HepG2 (cell line): Measurements from ENCODE around the gene CELSR2. TPM values are rescaled to one million over a fixed set of nuclear protein-coding genes. Genes with fewer than 3 reads are reported as not detected.

Source experiments
- ATAC-seq: fragments of 200-7000 bp; cut with Tn5 transposase; 3 replicates; pipeline ENCODE4 v1.9.1; 2020; ENCODE audit warnings: mild to moderate bottlenecking, moderate library complexity
- BruUV-seq: library from RNA; stranded (reverse); fragments of 400-500 nt; replicated peaks from 2 replicates; lab custom pipeline; 2021; lab: Mats Ljungman, UMichigan
- CTCF ChIA-PET: fragments of 300-600 bp; formaldehyde crosslinking; extraction: SDS; loops from one replicate; lab custom pipeline; 2021; ENCODE audit warnings: low total read pairs, inconsistent platforms, low intra/inter-chr PET ratio; lab: Yijun Ruan, JAX
- POLR2A ChIA-PET: fragments of 350-600 bp; sonication (Branson Sonifier 250); formaldehyde crosslinking; loops from one replicate; lab custom pipeline; 2020; ENCODE audit warnings: antibody characterized with exemption, inconsistent platforms; lab: Yijun Ruan, JAX
- DNase-seq: peaks from one replicate; pipeline ENCODE4 v3.0.0-alpha.2; 2015; ENCODE audit warnings: low spot score
- FAIRE-seq: peaks from 3 replicates; lab custom pipeline; 2011; peaks lifted over from hg19 to GRCh38; lab: Jason Lieb, UNC
- H2AFZ ChIP-seq: one replicate; pipeline ENCODE4 v1.6.1; 2011; ENCODE audit warnings: low read length, inconsistent platforms
- H3K27ac ChIP-seq: fragments of 300-600 bp; 3 replicates; pipeline ENCODE4 v1.8.0; 2011; ENCODE audit warnings: mixed run types, mild to moderate bottlenecking, mixed read lengths, low read length, inconsistent platforms; ENCODE audit not compliant: insufficient read depth; ENCODE audit errors: extremely low read length
- H3K27me3 ChIP-seq, 2 experiments: fragments of 200-600 bp in 1 of 2; 2 replicates in 1 of 2; 3 replicates in 1 of 2; pipeline versions ENCODE4 v1.6.0 to v1.8.0; 2011; ENCODE audit warnings: low read length in 2 of 2, mild to moderate bottlenecking in 2 of 2, moderate library complexity in 2 of 2, inconsistent platforms in 1 of 2; ENCODE audit not compliant: insufficient read depth in 2 of 2, control insufficient read depth in 1 of 2
- H3K36me3 ChIP-seq, 2 experiments: fragments of 200-600 bp in 1 of 2; replicated peaks in 1 of 2; 2 replicates in 1 of 2; 3 replicates in 1 of 2; pipeline versions ENCODE4 v1.5.1 to v1.8.0; 2011; ENCODE audit warnings: low read length in 2 of 2, inconsistent platforms in 1 of 2; ENCODE audit not compliant: insufficient read depth in 2 of 2, control insufficient read depth in 1 of 2
- H3K4me1 ChIP-seq: 2 replicates; pipeline ENCODE4 v1.5.1; 2012; ENCODE audit warnings: low read length, inconsistent platforms; ENCODE audit not compliant: insufficient read depth
- H3K4me2 ChIP-seq: 2 replicates; pipeline ENCODE4 v1.6.0; 2011; ENCODE audit warnings: low read depth, low read length, inconsistent platforms
- H3K4me3 ChIP-seq, 3 experiments: fragments of 200-600 bp in 1 of 3; sonication (generic), shearing (Covaris generic) in 1 of 3; replicated peaks in 1 of 3; 2 replicates each; pipeline ENCODE4 v1.5.1; 2011 to 2016; ENCODE audit warnings: low read length in 3 of 3, inconsistent platforms in 2 of 3, low read depth in 2 of 3, mild to moderate bottlenecking in 2 of 3, control low read depth in 1 of 3, mixed read lengths in 1 of 3; ENCODE audit not compliant: insufficient read depth in 1 of 3
- H3K79me2 ChIP-seq: one replicate; pipeline ENCODE4 v1.6.1; 2011; ENCODE audit warnings: low read length, inconsistent platforms; ENCODE audit not compliant: insufficient read depth
- H3K9ac ChIP-seq: 2 replicates; pipeline ENCODE4 v1.6.0; 2011; ENCODE audit warnings: mild to moderate bottlenecking, low read depth, low read length, inconsistent platforms; ENCODE audit not compliant: insufficient read depth
- H3K9me3 ChIP-seq: 2 replicates; pipeline ENCODE4 v1.5.1; 2012; ENCODE audit warnings: mild to moderate bottlenecking, low read length
- H4K20me1 ChIP-seq: 2 replicates; pipeline ENCODE4 v1.6.0; 2011; ENCODE audit warnings: inconsistent platforms, mild to moderate bottlenecking, low read length, moderate library complexity; ENCODE audit not compliant: insufficient read depth
- DNMT1 ChIP-seq: sonication (generic); formaldehyde crosslinking; IDR thresholded peaks from 2 replicates; pipeline ENCODE4 v1.5.1; 2020; ENCODE audit warnings: mild to moderate bottlenecking, missing genetic modification reagents
- ETV6 ChIP-seq: sonication (generic); formaldehyde crosslinking; conservative IDR thresholded peaks from 2 replicates; pipeline ENCODE4 v1.4.0; 2020; ENCODE audit warnings: missing genetic modification reagents
- HNF1B ChIP-seq: sonication (generic); formaldehyde crosslinking; IDR thresholded peaks from 2 replicates; pipeline ENCODE4 v1.5.1; 2020; ENCODE audit warnings: mild to moderate bottlenecking, moderate library complexity, missing genetic modification reagents
- MAF1 ChIP-seq: sonication (generic); formaldehyde crosslinking; IDR thresholded peaks from 2 replicates; pipeline ENCODE4 v1.5.0; 2020; ENCODE audit warnings: missing genetic modification reagents, borderline replicate concordance
- MTA3 ChIP-seq: sonication (generic); formaldehyde crosslinking; IDR thresholded peaks from 2 replicates; pipeline ENCODE4 v1.4.0; 2020; ENCODE audit warnings: missing genetic modification reagents
- NAIF1 ChIP-seq: sonication (generic); formaldehyde crosslinking; IDR thresholded peaks from 2 replicates; pipeline ENCODE4 v1.5.0; 2020; ENCODE audit warnings: mild to moderate bottlenecking, missing genetic modification reagents, borderline replicate concordance
- NFRKB ChIP-seq: fragments of 450-650 bp; IDR thresholded peaks from 2 replicates; pipeline ENCODE4 v1.6.1; 2017
- PCBP2 ChIP-seq: fragments of 200-400 bp; formaldehyde crosslinking; optimal IDR thresholded peaks from 2 replicates; pipeline ENCODE3; 2018; ENCODE audit warnings: low read length, low read depth; ENCODE audit not compliant: poor library complexity, severe bottlenecking
- TGIF2 ChIP-seq: IDR thresholded peaks from 2 replicates; pipeline ENCODE4 v1.6.1; 2016; ENCODE audit warnings: control low read depth, missing compliant biosample characterization
- ZBTB49 ChIP-seq: sonication (generic); formaldehyde crosslinking; IDR thresholded peaks from 2 replicates; pipeline ENCODE4 v1.4.0; 2020; ENCODE audit warnings: missing genetic modification reagents, borderline replicate concordance
- ZNF10 ChIP-seq: sonication (generic); formaldehyde crosslinking; IDR thresholded peaks from 2 replicates; pipeline ENCODE4 v1.4.0; 2020; ENCODE audit warnings: mild to moderate bottlenecking, low read depth, missing genetic modification reagents, borderline replicate concordance
- ZNF207 ChIP-seq: fragments of 450-650 bp; IDR thresholded peaks from 2 replicates; pipeline ENCODE4 v1.6.1; 2016; ENCODE audit warnings: antibody characterized with exemption, borderline replicate concordance
- ZNF263 ChIP-seq: sonication (generic); formaldehyde crosslinking; IDR thresholded peaks from 2 replicates; pipeline ENCODE4 v1.4.0; 2020; ENCODE audit warnings: missing genetic modification reagents
- ZNF264 ChIP-seq: sonication (generic); formaldehyde crosslinking; IDR thresholded peaks from 2 replicates; pipeline ENCODE4 v1.4.0; 2020; ENCODE audit warnings: missing genetic modification reagents
- ZNF513 ChIP-seq: sonication (generic); formaldehyde crosslinking; conservative IDR thresholded peaks from 2 replicates; pipeline ENCODE4 v1.5.0; 2020; ENCODE audit warnings: missing genetic modification reagents
- ZNF790 ChIP-seq: sonication (generic); formaldehyde crosslinking; IDR thresholded peaks from 2 replicates; pipeline ENCODE4 v1.8.0; 2022; ENCODE audit warnings: missing genetic modification reagents, mild to moderate bottlenecking, borderline replicate concordance
- WGBS: methylation state at CpG from one replicate; pipeline ENCODE4 v1.1.6; 2017; ENCODE audit warnings: low lambda C conversion rate; 5-methylcytosine and 5-hydroxymethylcytosine counted together
- in situ Hi-C: cut with HindIII; loops from 2 replicates; pipeline ENCODE4 v1.10.0; 2017; ENCODE audit warnings: low pct_unique_long_range_greater_than_20kb; ENCODE audit not compliant: extremely low pct_ligation_motif_present
- intact Hi-C: fragments of 100-400 bp; cut with micrococcal nuclease; formaldehyde crosslinking; loops from one replicate; pipeline ENCODE4 v1.10.0; 2022; ENCODE audit not compliant: unreplicated experiment
- polyA plus RNA-seq, 8 experiments: library from polyadenylated mRNA; depleted of rRNA in 3 of 8; stranded (reverse) in 7 of 8; unstranded in 1 of 8; fragments of >200 nt; fragmentation: Illumina TruSeq in 4 of 8; extraction: Trizol in 4 of 8; gene quantifications; 2 replicates each; pipeline versions ENCODE4 v1.2.1 to v1.2.3, GENCODE V29; 2011 to 2016; ENCODE audit warnings: low read depth in 4 of 8, missing spikeins in 1 of 8, mixed read lengths in 1 of 8; ENCODE audit not compliant: insufficient read depth in 1 of 8
- total RNA-seq, 5 experiments: library from RNA; depleted of rRNA; stranded (reverse); fragments of >200 nt; fragmentation: Illumina TruSeq; extraction: Trizol; gene quantifications; 2 replicates each; pipeline ENCODE4 v1.2.3, GENCODE V29; 2016; ENCODE audit warnings: low read depth in 1 of 5

Gene CELSR2
- total and polyA plus RNA-seq, 2 of the 13 experiments (the other 11 are each of a cell fraction or from before 2014, with no cell fraction given), result 4.0 to 6.6 TPM

GRCh38 chr1:109213345-109213823 is 36.0 kb upstream of the CELSR2 start (continued):
- TF ChIP-seq HNF1B (CRISPR knock-in tag), result no peak
- TF ChIP-seq ZBTB49 (CRISPR knock-in tag), result no peak
- no peak for TF ChIP-seq MTA3
- no peak; the same call in 1 of the 2 replicates for TF ChIP-seq ZNF264 (CRISPR knock-in tag)
- TF ChIP-seq PCBP2, result no peak

GRCh38 chr1:109213824-109214693 is 35.3 kb upstream of the CELSR2 start, which contains the start of gene SARS1:
Gene SARS1 (plus strand): TSS chr1:109213918. CDS start chr1:109213993, 75 bp downstream.
- Histone ChIP-seq H3K79me2 (peaks cover 44% of the 10 kb centered on the region), H3K27ac (peak within 1 kb of the TSS; percentile 72), H3K4me2 (peak within 1 kb of the TSS; percentile 96), H3K4me1 (peaks cover 46% of the 10 kb centered on the region), H4K20me1 (peaks cover 6% of the 10 kb centered on the region; the same call in 1 of the 2 replicates), H2AFZ (peak within 1 kb of the TSS; percentile 80), H3K9ac (peak within 1 kb of the TSS; percentile 91), H3K27me3 (peaks cover 0 to 2% of the 10 kb centered on the region in 2 experiments; a peak in 1 of 5 replicates), H3K4me3 (peak within 1 kb of the TSS; percentile 71 to 100 (median 74)), H3K9me3 (no peaks in the 10 kb centered on the region), H3K36me3 (peaks cover 0 to 12% of the 10 kb centered on the region in 2 experiments; a peak in 1 of 5 replicates)
- ATAC-seq (peak; percentile 92), DNase-seq (peak; percentile 76), FAIRE-seq (no peak)
- POLR2A ChIA-PET, result interaction anchor here (0.5 to 2.8 kb wide), 28 partner anchors 9 to 334 kb away, joined by 3 to 27 read pairs (median 4); partner anchors contain the start of genes ATXN7L2, GNAI3, PSMA5 and PSRC1
- CTCF ChIA-PET, result no interaction called here
- under 1% methylated on average over 41 of the region's 64 CpGs for WGBS
- in situ Hi-C loops (no loop called here), intact Hi-C loops (no loop called here)
- BruUV-seq, result TSS peak; percentile 97
- TF ChIP-seq ZNF513 (CRISPR knock-in tag), result no peak
- peak; percentile 95 for TF ChIP-seq TGIF2
- TF ChIP-seq ETV6 (CRISPR knock-in tag), result no peak
- TF ChIP-seq ZNF10 (CRISPR knock-in tag), result no peak
- TF ChIP-seq ZNF263 (CRISPR knock-in tag), result no peak; the same call in 1 of the 2 replicates
- no peak; the same call in 1 of the 2 replicates for TF ChIP-seq MAF1
- TF ChIP-seq ZNF207, result no peak
- TF ChIP-seq NAIF1 (CRISPR knock-in tag), result peak; percentile 80; the same call in 1 of the 2 replicates
- TF ChIP-seq NFRKB, result no peak
- peak; percentile 77; the same call in 1 of the 2 replicates for TF ChIP-seq DNMT1 (CRISPR knock-in tag)
- TF ChIP-seq ZNF790, result no peak
